ENCODE results near the gene GJA5. TPM values are rescaled to one million over a fixed set of nuclear protein-coding genes. Genes with fewer than 3 reads are reported as not detected.

Gene GJA5
- total RNA-seq, 1 experiment from 2014 or later = 0.39 TPM

GRCh38 chr1:147725685-147726084 lies 34.7 kb downstream of the GJA5 start:
- Histone ChIP-seq H3K14ac (ENCODE audit: insufficient read depth, low read length) (no peak overlapping the region; the same call in 1 of the 2 replicates), H3K23ac (ENCODE audit: insufficient read length, low read depth, low read length) (no peak overlapping the region), H3K18ac (ENCODE audit: insufficient read length, low read depth, low read length) (no peak overlapping the region), H3K4me2 (ENCODE audit: insufficient read depth, insufficient read length, low read length) (no peak overlapping the region), H3K9me3 (ENCODE audit: control insufficient read depth, low read depth, low read length) (no peaks in the 10 kb centered on the region), H3K4me1 (ENCODE audit: insufficient read depth, low read length) (peaks cover 2% of the 10 kb centered on the region; the same call in 1 of the 2 replicates), H4K91ac (ENCODE audit: insufficient read length, low read depth, low read length) (no peak overlapping the region), H3K23me2 (ENCODE audit: insufficient read length, low read depth, low read length, poor library complexity, severe bottlenecking) (no peaks in the 10 kb centered on the region), H3K56ac (ENCODE audit: insufficient read length, low read depth, low read length) (no peak overlapping the region), H4K8ac (replicated peaks; ENCODE audit: insufficient read length, low read depth, low read length) (no peak overlapping the region), H4K20me1 (ENCODE audit: control insufficient read depth, insufficient read depth, insufficient read length) (no peaks in the 10 kb centered on the region), H2AK5ac (ENCODE audit: insufficient read length, low read length) (no peak overlapping the region), H2BK5ac (ENCODE audit: insufficient read length, low read length) (no peak overlapping the region), H2AFZ (ENCODE audit: low read length) (no peak overlapping the region), H3K79me2 (ENCODE audit: insufficient read depth, low read length) (no peaks in the 10 kb centered on the region), H3K79me1 (ENCODE audit: insufficient read depth, low read depth, low read length, poor library complexity, severe bottlenecking) (no peaks in the 10 kb centered on the region), H2BK20ac (ENCODE audit: low read depth, low read length, poor library complexity, severe bottlenecking) (no peak overlapping the region), H2BK15ac (ENCODE audit: low read depth, low read length) (no peak overlapping the region), H3K27me3 (ENCODE audit: insufficient read depth, low read length) (no peaks in the 10 kb centered on the region), H3T11ph (ENCODE audit: low read length) (no peak overlapping the region), H3K4ac (ENCODE audit: low read depth, low read length) (no peak overlapping the region), H4K5ac (ENCODE audit: insufficient read length, low read depth, low read length) (no peak overlapping the region), H3K9ac (ENCODE audit: extremely low read depth, insufficient read length, low read length) (no peak overlapping the region), H3K27ac (ENCODE audit: insufficient read length, low read depth, low read length) (no peak overlapping the region), H2BK120ac (ENCODE audit: low read depth, low read length, poor library complexity, severe bottlenecking) (no peak overlapping the region), H2BK12ac (ENCODE audit: insufficient read length, low read depth, low read length) (no peak overlapping the region)
- no peaks in the 10 kb centered on the region for H3K36me3 Mint-ChIP-seq (ENCODE audit: insufficient read depth in 1 of 3, low read depth in 3 of 3)
- no peaks in the 10 kb centered on the region for H3K27me3 Mint-ChIP-seq (ENCODE audit: low read depth)
- DNase-seq = no peak
- no peak overlapping the region for H3K27ac Mint-ChIP-seq
- TF ChIP-seq CTCF (conservative IDR thresholded peaks at IDR 0.05) = no peak
- no CpG with 5 or more reads among the region's 3 CpGs for WGBS (ENCODE audit: extremely low coverage, insufficient read length, low lambda C conversion rate)
- H3K4me3 Mint-ChIP-seq = no peak overlapping the region
- H3K4me1 Mint-ChIP-seq = peaks cover 25 to 28% of the 10 kb centered on the region in 2 experiments
- H3K9me3 Mint-ChIP-seq = no peaks in the 10 kb centered on the region
